Stomach (tissue), 19 donors: ENCODE results near the gene PDHA1. TPM values are rescaled to one million over a fixed set of nuclear protein-coding genes. Genes with fewer than 3 reads are reported as not detected.
A peak's percentile ranks its signal among the peaks of the same experiment; 100 is the strongest.

Experiments
- DNase-seq, 2 donors: peaks; one replicate each; pipeline versions ENCODE4 v3.0.0 to v3.0.0-alpha.2; 2013 to 2019
- H3K27ac ChIP-seq, 5 donors: fragments of 200-600 bp in 4 of 5; sonication (generic) in 4 of 5; one replicate each; pipeline ENCODE4 v1.5.1; 2013 to 2019; ENCODE audit warnings: mild to moderate bottlenecking in 1 of 5, moderate library complexity in 1 of 5
- H3K27me3 ChIP-seq, 3 donors: fragments of 200-600 bp; sonication (generic); one replicate each; pipeline ENCODE4 v1.5.1; 2017 to 2019; ENCODE audit warnings: mixed run types in 1 of 3
- H3K36me3 ChIP-seq, 4 donors: fragments of 200-600 bp; sonication (generic); 1 replicate in 3 of 4; 2 replicates in 1 of 4; pipeline ENCODE4 v1.5.1; 2016 to 2019
- H3K4me1 ChIP-seq, 4 donors: fragments of 200-600 bp; sonication (generic); one replicate each; pipeline ENCODE4 v1.5.1; 2016 to 2019
- H3K4me3 ChIP-seq, 4 donors: fragments of 200-600 bp; sonication (generic) in 3 of 4; one replicate each; pipeline ENCODE4 v1.5.1; 2016 to 2019; ENCODE audit warnings: mild to moderate bottlenecking in 1 of 4
- H3K9me3 ChIP-seq, 4 donors: fragments of 200-600 bp; sonication (generic); one replicate each; pipeline ENCODE4 v1.5.1; 2016 to 2019
- EP300 ChIP-seq: sonication (generic); formaldehyde crosslinking; IDR thresholded peaks from one replicate; pipeline ENCODE4 v1.6.1; 2017; ENCODE audit warnings: antibody characterized with exemption
- POLR2A ChIP-seq, 4 donors: fragments of 450-650 bp; IDR thresholded peaks; one replicate each; pipeline ENCODE4 v1.6.1; 2016; ENCODE audit warnings: antibody characterized with exemption in 4 of 4, control low read depth in 2 of 4, mild to moderate bottlenecking in 1 of 4, moderate library complexity in 1 of 4
- POLR2AphosphoS5 ChIP-seq, 3 donors: sonication (generic); formaldehyde crosslinking; IDR thresholded peaks; one replicate each; pipeline ENCODE4 v1.6.1; 2016; ENCODE audit warnings: antibody characterized with exemption in 3 of 3
- WGBS, 5 donors: extraction: QIAGEN DNeasy Blood & Tissue Kit in 3 of 5; methylation state at CpG; one replicate each; pipeline versions ENCODE4 v1.1.5 to v1.1.7; 2013 to 2018; 5-methylcytosine and 5-hydroxymethylcytosine counted together
- intact Hi-C: fragments of 100-400 bp; cut with DNase I; formaldehyde crosslinking; loops from one replicate; pipeline ENCODE4 v1.15.1; 2023; ENCODE audit warnings: low total_unique reads
- long read RNA-seq, 10 donors: transcript quantifications; one replicate each; lab custom pipeline, GENCODE V29; 2026
- polyA plus RNA-seq, 3 donors: library from polyadenylated mRNA; stranded (reverse); fragments of 200-250 nt; gene quantifications; one replicate each; pipeline ENCODE4 v1.2.3, GENCODE V29; 2013
- total RNA-seq, 5 donors: library from RNA; depleted of rRNA; stranded (reverse); fragments of >200 nt; gene quantifications; one replicate each; pipeline versions ENCODE4 v1.1.0 to v1.2.3, GENCODE V29; 2014 to 2016
- TF ChIP-seq, protein P1 (sequence below), 7 experiments: fragments of 450-650 bp in 4 of 7; fragments of 200-600 bp in 3 of 7; sonication (generic) in 3 of 7; IDR thresholded peaks; one replicate each; pipeline ENCODE4 v1.5.1; 2016 to 2019; ENCODE audit warnings: antibody characterized with exemption in 7 of 7, control low read depth in 2 of 7, mild to moderate bottlenecking in 1 of 7
- donor health status: healthy with polysubstance abuse.
- donor health status: Bipolar disorder and iron deficiency.
- donor health status: healthy.

Gene PDHA1
- total RNA-seq (100 to 1,000 TPM; 109 to 367 (median 223) TPM), polyA plus RNA-seq (100 to 1,000 TPM in 2 of 3 donors, 10 to 100 TPM in 1; 77.6 to 195 (median 133) TPM)
- long read RNA-seq, donor 1, transcript PDHA1-206 (11 exons, 3,310 nt) = major isoform, 9 of 57 reads
- long read RNA-seq, donor 1, partial matches to known transcripts = 43 of 57 reads
- long read RNA-seq, donor 1, other reads (novel, unspliced or antisense) = 0 of 57 reads
- long read RNA-seq, donor 2, transcript PDHA1-206 (11 exons, 3,310 nt) = major isoform, 9 of 52 reads
- long read RNA-seq, donor 2, partial matches to known transcripts = 34 of 52 reads
- long read RNA-seq, donor 2, other reads (novel, unspliced or antisense) = 0 of 52 reads
- long read RNA-seq, donor 3, transcript PDHA1-211 (4 exons, 611 nt) = minor isoform, 6 of 90 reads
- long read RNA-seq, donor 3, transcript PDHA1-208 (3 exons, 791 nt) = minor isoform, 5 of 90 reads
- long read RNA-seq, donor 3, transcript PDHA1-206 (11 exons, 3,310 nt) = major isoform, 17 of 90 reads
- long read RNA-seq, donor 3, partial matches to known transcripts = 55 of 90 reads
- long read RNA-seq, donor 3, other reads (novel, unspliced or antisense) = 0 of 90 reads
- long read RNA-seq, donor 4, partial matches to known transcripts = 0 of 2 reads
- long read RNA-seq, donor 4, other reads (novel, unspliced or antisense) = 0 of 2 reads
- long read RNA-seq, donor 5, transcript PDHA1-206 (11 exons, 3,310 nt) = major isoform, 25 of 60 reads
- long read RNA-seq, donor 5, partial matches to known transcripts = 24 of 60 reads
- long read RNA-seq, donor 5, other reads (novel, unspliced or antisense) = 0 of 60 reads
- long read RNA-seq, donor 6, transcript PDHA1-210 (4 exons, 437 nt) = minor isoform, 15 of 338 reads
- long read RNA-seq, donor 6, transcript PDHA1-206 (11 exons, 3,310 nt) = major isoform, 78 of 338 reads
- long read RNA-seq, donor 6, transcript PDHA1-211 (4 exons, 611 nt) = minor isoform, 9 of 338 reads
- long read RNA-seq, donor 6, transcript PDHA1-202 (4 exons, 709 nt) = minor isoform, 8 of 338 reads
- long read RNA-seq, donor 6, partial matches to known transcripts = 212 of 338 reads
- long read RNA-seq, donor 6, other reads (novel, unspliced or antisense) = 0 of 338 reads
- long read RNA-seq, donor 7, transcript PDHA1-206 (11 exons, 3,310 nt) = major isoform, 16 of 45 reads
- long read RNA-seq, donor 7, partial matches to known transcripts = 20 of 45 reads
- long read RNA-seq, donor 7, other reads (novel, unspliced or antisense) = 0 of 45 reads
- long read RNA-seq, donor 8, transcript PDHA1-211 (4 exons, 611 nt) = minor isoform, 6 of 151 reads
- long read RNA-seq, donor 8, transcript PDHA1-206 (11 exons, 3,310 nt) = major isoform, 26 of 151 reads
- long read RNA-seq, donor 8, transcript PDHA1-202 (4 exons, 709 nt) = minor isoform, 17 of 151 reads
- long read RNA-seq, donor 8, transcript PDHA1-208 (3 exons, 791 nt) = minor isoform, 7 of 151 reads
- long read RNA-seq, donor 8, partial matches to known transcripts = 90 of 151 reads
- long read RNA-seq, donor 8, other reads (novel, unspliced or antisense) = 0 of 151 reads
- long read RNA-seq, donor 9, transcript PDHA1-206 (11 exons, 3,310 nt) = major isoform, 31 of 97 reads
- long read RNA-seq, donor 9, transcript PDHA1-202 (4 exons, 709 nt) = minor isoform, 7 of 97 reads
- long read RNA-seq, donor 9, transcript PDHA1-211 (4 exons, 611 nt) = minor isoform, 9 of 97 reads
- long read RNA-seq, donor 9, partial matches to known transcripts = 42 of 97 reads
- long read RNA-seq, donor 9, other reads (novel, unspliced or antisense) = 0 of 97 reads
- long read RNA-seq, donor 10, transcript PDHA1-206 (11 exons, 3,310 nt) = major isoform, 7 of 35 reads
- long read RNA-seq, donor 10, partial matches to known transcripts = 20 of 35 reads
- long read RNA-seq, donor 10, other reads (novel, unspliced or antisense) = 0 of 35 reads

DNA sequence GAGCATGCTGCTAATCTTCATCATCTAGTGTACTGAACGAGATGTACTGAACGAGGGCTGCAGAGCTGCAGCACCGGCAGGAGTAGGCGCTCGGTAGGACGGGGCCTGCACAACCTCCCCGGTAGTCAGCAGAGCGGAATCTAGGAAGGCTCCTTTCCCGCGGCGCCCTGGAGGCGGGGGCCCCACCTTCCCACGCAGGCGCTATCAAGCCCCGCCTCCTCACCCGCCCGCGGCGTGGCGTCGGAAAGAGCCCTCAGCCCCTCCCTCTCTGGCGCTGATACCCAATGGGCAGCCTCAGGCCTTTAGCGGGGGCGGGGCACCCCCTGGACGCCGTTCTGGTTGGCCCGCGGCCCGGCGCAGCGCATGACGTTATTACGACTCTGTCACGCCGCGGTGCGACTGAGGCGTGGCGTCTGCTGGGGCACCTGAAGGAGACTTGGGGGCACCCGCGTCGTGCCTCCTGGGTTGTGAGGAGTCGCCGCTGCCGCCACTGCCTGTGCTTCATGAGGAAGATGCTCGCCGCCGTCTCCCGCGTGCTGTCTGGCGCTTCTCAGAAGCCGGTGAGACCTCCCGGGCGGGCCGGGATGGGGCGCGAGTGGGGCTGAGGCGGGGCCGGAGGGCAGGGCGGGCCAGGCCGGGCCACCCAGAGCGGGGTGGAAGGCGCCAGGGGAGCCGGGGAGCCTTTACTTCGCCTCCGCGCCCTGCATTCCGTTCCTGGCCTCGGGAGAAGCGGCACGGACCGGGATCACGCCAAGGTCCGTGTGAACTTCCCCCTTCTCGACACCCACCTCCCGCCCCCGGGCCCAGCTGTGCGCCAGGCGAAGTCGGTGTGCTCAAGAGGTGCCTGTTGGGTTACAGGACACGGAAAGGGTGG is at the start of gene PDHA1:
Gene PDHA1, plus strand, starts transcription at position 393 of the 874 bp plus-strand sequence. Its CDS starts 111 bp downstream, at position 504.
- Histone ChIP-seq H3K27ac (peak within 1 kb of the TSS; percentile 86 to 96 (median 93)), H3K4me3 (peak within 1 kb of the TSS; percentile 65 to 73 (median 70)), H3K36me3 (no peaks in the 10 kb centered on the region), H3K4me1 (peaks cover 0 to 27% (median 13%) of the 10 kb centered on the region in 4 donors), H3K27me3 (no peaks in the 10 kb centered on the region), H3K9me3 (peaks cover 0 to 7% (median 3%) of the 10 kb centered on the region in 4 donors)
- intact Hi-C loops = no loop called here
- TF ChIP-seq POLR2AphosphoS5 (IDR thresholded peaks at IDR 0.05) = peak; percentile 52 to 82 (median 69)
- TF ChIP-seq POLR2A (IDR thresholded peaks at IDR 0.05) = peak in 1 of 4 donors; percentile 18
- TF ChIP-seq, protein P1, sequence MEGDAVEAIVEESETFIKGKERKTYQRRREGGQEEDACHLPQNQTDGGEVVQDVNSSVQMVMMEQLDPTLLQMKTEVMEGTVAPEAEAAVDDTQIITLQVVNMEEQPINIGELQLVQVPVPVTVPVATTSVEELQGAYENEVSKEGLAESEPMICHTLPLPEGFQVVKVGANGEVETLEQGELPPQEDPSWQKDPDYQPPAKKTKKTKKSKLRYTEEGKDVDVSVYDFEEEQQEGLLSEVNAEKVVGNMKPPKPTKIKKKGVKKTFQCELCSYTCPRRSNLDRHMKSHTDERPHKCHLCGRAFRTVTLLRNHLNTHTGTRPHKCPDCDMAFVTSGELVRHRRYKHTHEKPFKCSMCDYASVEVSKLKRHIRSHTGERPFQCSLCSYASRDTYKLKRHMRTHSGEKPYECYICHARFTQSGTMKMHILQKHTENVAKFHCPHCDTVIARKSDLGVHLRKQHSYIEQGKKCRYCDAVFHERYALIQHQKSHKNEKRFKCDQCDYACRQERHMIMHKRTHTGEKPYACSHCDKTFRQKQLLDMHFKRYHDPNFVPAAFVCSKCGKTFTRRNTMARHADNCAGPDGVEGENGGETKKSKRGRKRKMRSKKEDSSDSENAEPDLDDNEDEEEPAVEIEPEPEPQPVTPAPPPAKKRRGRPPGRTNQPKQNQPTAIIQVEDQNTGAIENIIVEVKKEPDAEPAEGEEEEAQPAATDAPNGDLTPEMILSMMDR (IDR thresholded peaks at IDR 0.05) = no peak
- TF ChIP-seq EP300 = peak; percentile 68
- DNase-seq = peak; percentile 95 to 98
- 0 to 48% (median 12%) methylated on average over 7 to 79 of the region's 81 CpGs for WGBS, 5 donors

DNA sequence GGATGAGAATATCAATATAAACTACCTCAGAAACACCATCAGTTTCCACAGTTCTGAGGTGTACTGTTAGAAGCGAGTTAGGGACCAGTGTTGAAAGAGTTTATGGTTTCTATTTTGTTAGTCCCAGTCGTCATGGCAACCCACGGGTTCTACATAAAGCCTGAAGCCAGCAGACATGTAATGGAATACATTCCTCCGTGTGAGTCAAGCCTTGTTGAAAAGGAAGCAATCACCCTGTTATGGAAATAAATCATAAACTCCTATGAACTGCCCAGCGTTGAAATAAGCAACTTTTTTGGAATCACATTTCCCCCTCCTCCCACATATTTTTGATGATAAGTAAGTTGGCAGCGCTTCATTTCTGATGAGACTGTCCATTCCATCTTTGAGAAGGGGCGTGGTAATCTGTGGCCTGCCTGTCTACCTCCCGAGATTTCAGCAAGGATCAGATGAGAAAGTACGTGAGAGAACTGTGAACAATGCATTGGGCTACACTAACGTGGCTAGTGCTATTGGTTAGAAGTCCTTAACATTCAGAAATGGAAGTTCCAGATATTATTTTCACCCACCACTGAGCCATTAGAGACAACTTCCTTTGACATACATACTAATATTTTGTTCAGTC is 40.4 kb upstream of the PDHA1 start:
- WGBS, 5 donors = 52 to 74% (median 62%) methylated on average over 10 of the region's 10 CpGs
- no peak overlapping the region for H3K4me3 ChIP-seq
- DNase-seq = peak in 1 of 2 donors; percentile 60
- H3K27ac ChIP-seq = no peak overlapping the region
- no peaks in the 10 kb centered on the region for H3K4me1 ChIP-seq
- no peak for TF ChIP-seq EP300
- TF ChIP-seq POLR2A (IDR thresholded peaks at IDR 0.05) = no peak
- TF ChIP-seq, protein P1 (IDR thresholded peaks at IDR 0.05) = no peak
- TF ChIP-seq POLR2AphosphoS5 (IDR thresholded peaks at IDR 0.05) = no peak
- intact Hi-C loops = no loop called here
- no peaks in the 10 kb centered on the region for H3K27me3 ChIP-seq
- no peaks in the 10 kb centered on the region for H3K36me3 ChIP-seq
- no peaks in the 10 kb centered on the region for H3K9me3 ChIP-seq

DNA sequence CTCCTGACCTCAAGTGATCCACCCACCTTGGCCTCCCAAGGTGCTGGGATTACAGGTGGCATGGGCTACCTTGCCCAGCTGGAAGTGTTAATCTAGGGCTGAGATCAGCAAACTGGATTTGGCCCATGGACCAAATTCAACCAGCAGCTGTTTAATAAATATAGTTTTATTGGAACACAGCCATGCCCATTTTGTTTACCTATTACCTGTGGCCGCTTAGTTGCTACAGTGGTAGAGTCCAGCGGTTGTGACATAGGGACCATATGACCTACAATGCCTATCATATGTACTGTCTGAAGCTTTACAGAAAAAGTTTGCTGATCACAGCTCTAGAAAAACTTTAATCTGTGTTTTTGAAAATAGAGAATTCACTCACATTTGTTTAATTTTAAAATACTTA is 17.2 kb upstream of the PDHA1 start:
- intact Hi-C loops = loop anchor here (5.0 kb wide), 1 partner anchor 929 kb away; no protein-coding TSS in a partner anchor
- H3K4me3 ChIP-seq = no peak overlapping the region
- H3K4me1 ChIP-seq = no peaks in the 10 kb centered on the region
- peaks cover 0 to 9% (median 2%) of the 10 kb centered on the region in 4 donors for H3K9me3 ChIP-seq
- DNase-seq = no peak
- TF ChIP-seq POLR2AphosphoS5 (IDR thresholded peaks at IDR 0.05) (no peak), POLR2A (IDR thresholded peaks at IDR 0.05) (no peak), EP300 (no peak)
- TF ChIP-seq, protein P1 (IDR thresholded peaks at IDR 0.05) = no peak
- no peak overlapping the region for H3K27ac ChIP-seq
- no peaks in the 10 kb centered on the region for H3K36me3 ChIP-seq
- H3K27me3 ChIP-seq = no peaks in the 10 kb centered on the region
- 19 to 77% (median 53%) methylated on average over 2 of the region's 2 CpGs for WGBS, 5 donors
